PC-3 (cell line): ENCODE data around the gene ZDHHC19.

ENCODE experiments used
- CTCF ChIP-seq: fragments of 300-600 bp; sonication (generic); conservative IDR thresholded peaks from 2 replicates; pipeline ENCODE4 v1.5.1; 2017; ENCODE audit warnings: antibody characterized with exemption, low read depth, mild to moderate bottlenecking, low read length
- EZH2 ChIP-seq: fragments of 300-600 bp; sonication (generic); IDR thresholded peaks from one replicate; pipeline ENCODE4 v1.6.1; 2017; ENCODE audit warnings: antibody characterized with exemption, mild to moderate bottlenecking, low read length; ENCODE audit not compliant: unreplicated experiment

- TF ChIP-seq CTCF (no peak), EZH2 (no peak)
These were observed 51.7 kb downstream of the ZDHHC19 start for GRCh38 chr3:196159526-196159925.
